ENCODE measurements around the gene EIF2B4.
"Not testable (repeated sequence)": the region's sequence is repeated elsewhere in the genome, so short reads cannot be mapped to it uniquely, and the experiment has no call there.

The EIF2B4 gene

DNA sequence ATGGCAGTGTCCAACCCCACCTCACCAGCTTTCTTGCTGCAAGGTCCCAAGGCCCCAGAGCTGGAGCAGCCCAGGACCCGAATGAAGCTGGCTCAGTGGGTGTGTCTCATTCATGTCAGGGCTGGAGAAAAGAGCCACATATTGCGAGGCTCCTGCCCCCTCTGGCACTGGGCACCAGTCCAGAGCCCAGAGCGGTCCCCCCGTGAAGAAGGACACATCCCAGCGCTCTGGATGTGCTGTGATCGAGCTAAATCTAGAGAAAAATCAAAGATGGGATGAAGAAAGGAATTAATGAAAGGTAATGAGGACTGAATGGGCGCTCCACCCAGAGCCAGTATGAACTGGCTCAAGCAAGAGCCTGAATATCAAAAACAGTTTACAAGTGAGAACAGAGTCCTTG, 34.0 kb downstream of the EIF2B4 start:
- Histone ChIP-seq H3K27me3 (ENCODE audit: control insufficient read depth in 1 of 2, insufficient read depth in 2 of 2, low read length in 2 of 2) (no peaks in the 10 kb centered on the region), H3K4me1 (ENCODE audit: control insufficient read depth in 1 of 2, insufficient read depth in 2 of 2, low read length in 2 of 2) (no peaks in the 10 kb centered on the region), H3K9me3 (ENCODE audit: control insufficient read depth in 1 of 2, low read length in 2 of 2) (no peaks in the 10 kb centered on the region), H3K9ac (ENCODE audit: low read depth in 1 of 2, low read length in 2 of 2) (no peak overlapping the region), H3K4me3 (ENCODE audit: low read depth in 1 of 2, low read length in 2 of 2) (no peak overlapping the region), H3K36me3 (ENCODE audit: control insufficient read depth in 1 of 2, insufficient read depth in 2 of 2, low read length in 2 of 2) (peaks cover 34 to 74% of the 10 kb centered on the region in 2 donors), H3K27ac (ENCODE audit: low read depth, low read length) (no peak overlapping the region)

DNA sequence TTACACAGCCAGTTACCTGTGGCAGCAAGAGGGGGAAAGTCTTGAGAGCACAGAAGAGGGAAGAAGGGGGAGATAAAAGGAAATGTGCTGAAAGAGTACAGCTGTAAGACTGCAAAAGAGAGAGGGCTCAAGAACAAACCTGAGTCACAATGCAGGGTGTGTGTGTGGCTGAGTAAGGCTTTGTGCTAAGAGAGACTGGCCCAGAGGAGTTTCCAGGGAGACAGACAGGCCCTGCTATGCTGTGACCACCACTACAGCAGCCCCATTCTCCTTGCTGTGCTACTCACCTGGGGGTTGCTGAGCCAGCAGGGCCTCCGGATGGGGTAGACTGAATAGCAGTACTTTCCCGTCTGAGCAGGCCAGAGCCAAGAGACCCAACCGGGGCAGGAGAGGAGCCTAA, 34.8 kb downstream of the EIF2B4 start:
- H3K27ac ChIP-seq (ENCODE audit: low read depth, low read length), result no peak overlapping the region
- H3K9me3 ChIP-seq (ENCODE audit: control insufficient read depth in 1 of 2, low read length in 2 of 2), result no peaks in the 10 kb centered on the region
- H3K9ac ChIP-seq (ENCODE audit: low read depth in 1 of 2, low read length in 2 of 2), result no peak overlapping the region
- H3K4me1 ChIP-seq (ENCODE audit: control insufficient read depth in 1 of 2, insufficient read depth in 2 of 2, low read length in 2 of 2), result no peaks in the 10 kb centered on the region
- peaks cover 34 to 75% of the 10 kb centered on the region in 2 donors for H3K36me3 ChIP-seq (ENCODE audit: control insufficient read depth in 1 of 2, insufficient read depth in 2 of 2, low read length in 2 of 2)
- no peaks in the 10 kb centered on the region for H3K27me3 ChIP-seq (ENCODE audit: control insufficient read depth in 1 of 2, insufficient read depth in 2 of 2, low read length in 2 of 2)
- no peak overlapping the region for H3K4me3 ChIP-seq (ENCODE audit: low read depth in 1 of 2, low read length in 2 of 2)

DNA sequence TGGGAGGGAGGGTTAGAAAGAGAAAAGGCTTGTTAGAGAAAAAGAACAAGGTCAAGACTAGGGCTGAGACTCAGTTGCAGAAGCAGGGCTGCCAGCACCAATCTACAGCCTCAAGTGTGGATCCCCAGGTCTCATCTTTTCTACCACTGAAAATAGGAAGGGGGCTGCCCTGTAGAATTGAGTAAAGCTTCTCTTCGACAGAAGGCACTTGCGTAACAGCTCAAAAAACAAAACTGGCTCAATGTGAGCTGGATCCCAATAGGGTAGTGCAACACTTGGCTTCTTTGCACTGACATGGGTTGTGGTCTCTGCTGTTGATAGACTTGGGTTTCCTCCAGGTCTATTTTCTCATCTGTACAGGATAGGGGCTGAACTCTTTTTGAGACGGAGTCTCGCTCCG, 45.4 kb downstream of the EIF2B4 start:
- no peak overlapping the region for H3K4me3 ChIP-seq (ENCODE audit: low read depth in 1 of 2, low read length in 2 of 2)
- peaks cover 30 to 34% of the 10 kb centered on the region in 2 donors for H3K36me3 ChIP-seq (ENCODE audit: control insufficient read depth in 1 of 2, insufficient read depth in 2 of 2, low read length in 2 of 2)
- no peaks in the 10 kb centered on the region for H3K9me3 ChIP-seq (ENCODE audit: control insufficient read depth in 1 of 2, low read length in 2 of 2)
- peaks cover 20 to 23% of the 10 kb centered on the region in 2 donors for H3K4me1 ChIP-seq (ENCODE audit: control insufficient read depth in 1 of 2, insufficient read depth in 2 of 2, low read length in 2 of 2)
- H3K9ac ChIP-seq (ENCODE audit: low read depth in 1 of 2, low read length in 2 of 2), result no peak overlapping the region
- H3K27ac ChIP-seq (ENCODE audit: low read depth, low read length), result no peak overlapping the region
- no peaks in the 10 kb centered on the region for H3K27me3 ChIP-seq (ENCODE audit: control insufficient read depth in 1 of 2, insufficient read depth in 2 of 2, low read length in 2 of 2)

DNA sequence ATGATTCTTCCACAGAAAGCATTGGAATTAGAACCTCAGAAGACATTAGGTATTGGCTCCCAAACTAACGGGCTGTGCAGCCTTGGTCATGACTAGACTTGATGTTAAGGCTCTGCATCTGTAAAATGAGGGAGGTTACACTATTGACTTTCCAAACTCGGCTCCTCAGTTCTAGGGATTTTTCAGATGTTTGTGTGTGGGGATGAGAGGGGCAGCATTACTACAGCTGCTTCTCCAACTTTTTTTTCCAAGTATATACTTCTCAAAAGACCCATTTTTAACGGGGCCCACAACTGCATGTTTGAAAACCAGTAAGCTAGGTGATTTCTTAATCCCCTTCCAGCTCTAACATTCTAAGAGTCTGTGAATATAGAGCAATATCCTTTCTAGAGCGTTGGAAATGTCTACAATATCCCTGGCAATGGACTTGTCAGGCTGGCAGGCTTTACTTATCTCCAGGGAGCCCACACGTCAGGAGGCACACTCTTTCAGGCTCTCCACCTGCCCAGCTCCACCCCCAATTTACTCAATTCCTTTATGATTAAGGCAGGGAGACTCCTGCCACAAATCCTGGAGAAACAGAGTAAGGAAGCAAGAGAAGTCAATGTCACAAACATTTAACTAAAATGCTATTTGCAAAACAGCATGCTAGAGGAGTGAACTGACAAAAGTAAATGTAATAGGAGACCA, 46.4 kb downstream of the EIF2B4 start:
- Histone ChIP-seq H3K4me3 (ENCODE audit: low read depth in 1 of 2, low read length in 2 of 2) (peak overlapping the region; percentile 82 to 92), H3K27ac (ENCODE audit: low read depth, low read length) (peak overlapping the region; percentile 89), H3K4me1 (ENCODE audit: control insufficient read depth in 1 of 2, insufficient read depth in 2 of 2, low read length in 2 of 2) (peaks cover 20 to 23% of the 10 kb centered on the region in 2 donors), H3K36me3 (ENCODE audit: control insufficient read depth in 1 of 2, insufficient read depth in 2 of 2, low read length in 2 of 2) (peaks cover 24 to 25% of the 10 kb centered on the region in 2 donors), H3K9me3 (ENCODE audit: control insufficient read depth in 1 of 2, low read length in 2 of 2) (no peaks in the 10 kb centered on the region), H3K9ac (ENCODE audit: low read depth in 1 of 2, low read length in 2 of 2) (peak overlapping the region; percentile 97 to 99), H3K27me3 (ENCODE audit: control insufficient read depth in 1 of 2, insufficient read depth in 2 of 2, low read length in 2 of 2) (no peaks in the 10 kb centered on the region)

DNA sequence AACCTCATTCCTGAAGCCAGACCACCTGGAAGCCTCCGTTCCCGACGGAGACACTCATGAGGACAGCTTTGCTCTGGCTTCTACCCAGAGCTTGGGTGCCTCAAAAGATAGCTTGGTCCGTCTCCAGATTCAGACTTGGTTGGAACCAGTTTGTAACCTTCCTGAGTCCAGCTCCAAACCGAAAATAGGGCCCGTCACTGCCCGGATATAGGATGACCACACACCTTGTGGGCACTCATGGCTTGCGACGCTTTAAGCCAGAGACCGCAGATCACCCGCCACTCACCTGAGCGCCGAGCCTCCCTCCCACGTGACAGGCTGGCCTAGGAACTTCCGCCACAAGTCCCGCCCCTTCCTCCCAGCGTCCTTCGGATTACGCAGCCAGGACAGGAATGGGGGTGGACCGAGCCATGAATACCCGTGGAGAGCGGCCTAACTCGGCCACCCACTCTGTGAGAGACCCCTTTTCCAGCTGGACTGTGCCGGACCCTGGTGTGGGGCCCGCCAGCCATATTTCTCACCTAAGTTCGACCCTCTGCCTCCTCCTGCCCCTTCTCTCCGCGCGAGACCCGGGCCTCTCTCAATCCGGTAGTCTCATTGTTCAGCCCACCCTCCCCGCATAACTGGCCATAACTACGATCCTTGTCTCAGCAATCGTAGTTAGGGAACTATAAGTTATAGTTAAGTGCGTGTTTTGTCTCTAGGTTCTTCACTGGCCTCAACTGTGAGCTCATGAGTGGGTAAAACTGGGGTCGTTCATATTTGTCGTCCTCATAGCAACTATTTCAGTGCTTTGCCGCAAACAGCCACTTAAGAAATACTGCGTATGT, 47.2 kb downstream of the EIF2B4 start, which contains the start of gene MPV17:
MPV17 (minus strand) TSS at position 332 of the 830 bp plus-strand sequence. CDS start 580 bp downstream, outside the sequence.
- Histone ChIP-seq H3K36me3 (ENCODE audit: control insufficient read depth in 1 of 2, insufficient read depth in 2 of 2, low read length in 2 of 2) (peaks cover 16 to 18% of the 10 kb centered on the region in 2 donors), H3K27me3 (ENCODE audit: control insufficient read depth in 1 of 2, insufficient read depth in 2 of 2, low read length in 2 of 2) (no peaks in the 10 kb centered on the region), H3K9me3 (ENCODE audit: control insufficient read depth in 1 of 2, low read length in 2 of 2) (no peaks in the 10 kb centered on the region), H3K9ac (ENCODE audit: low read depth in 1 of 2, low read length in 2 of 2) (peak within 1 kb of the TSS; percentile 97 to 99), H3K4me3 (ENCODE audit: low read depth in 1 of 2, low read length in 2 of 2) (peak within 1 kb of the TSS; percentile 82 to 92), H3K4me1 (ENCODE audit: control insufficient read depth in 1 of 2, insufficient read depth in 2 of 2, low read length in 2 of 2) (peaks cover 20 to 23% of the 10 kb centered on the region in 2 donors), H3K27ac (ENCODE audit: low read depth, low read length) (peak within 1 kb of the TSS; percentile 89)

DNA sequence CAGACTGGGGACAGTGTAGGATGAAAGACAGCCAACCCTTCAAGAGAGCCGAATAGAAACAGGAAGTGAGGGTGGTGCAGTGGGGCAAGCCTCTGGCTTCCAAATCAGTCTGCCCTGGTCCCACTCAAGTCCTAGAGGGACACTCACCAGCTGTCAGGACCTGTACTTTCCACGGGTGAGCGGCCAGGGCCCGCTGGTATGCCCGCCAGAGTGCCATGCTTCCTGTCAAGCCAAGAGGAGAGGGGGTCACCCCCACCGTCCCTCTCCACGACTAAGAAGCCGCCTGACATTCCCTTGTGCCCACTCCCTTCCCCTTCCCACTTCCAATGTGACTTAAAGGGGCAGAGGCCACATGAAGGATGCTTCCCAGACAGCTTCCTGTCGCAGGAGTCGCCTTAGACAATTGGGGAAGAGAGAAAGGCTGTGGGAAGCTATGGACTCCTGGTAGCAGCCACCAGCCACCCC, 47.8 kb downstream of the EIF2B4 start:
- peak overlapping the region; percentile 3 for H3K27ac ChIP-seq (ENCODE audit: low read depth, low read length)
- peak overlapping the region; percentile 82 to 92 for H3K4me3 ChIP-seq (ENCODE audit: low read depth in 1 of 2, low read length in 2 of 2)
- H3K27me3 ChIP-seq (ENCODE audit: control insufficient read depth in 1 of 2, insufficient read depth in 2 of 2, low read length in 2 of 2), result no peaks in the 10 kb centered on the region
- H3K4me1 ChIP-seq (ENCODE audit: control insufficient read depth in 1 of 2, insufficient read depth in 2 of 2, low read length in 2 of 2), result peaks cover 20 to 23% of the 10 kb centered on the region in 2 donors
- peak overlapping the region; percentile 97 to 99 for H3K9ac ChIP-seq (ENCODE audit: low read depth in 1 of 2, low read length in 2 of 2)
- H3K36me3 ChIP-seq (ENCODE audit: control insufficient read depth in 1 of 2, insufficient read depth in 2 of 2, low read length in 2 of 2), result peaks cover 13 to 14% of the 10 kb centered on the region in 2 donors
- no peaks in the 10 kb centered on the region for H3K9me3 ChIP-seq (ENCODE audit: control insufficient read depth in 1 of 2, low read length in 2 of 2)

DNA sequence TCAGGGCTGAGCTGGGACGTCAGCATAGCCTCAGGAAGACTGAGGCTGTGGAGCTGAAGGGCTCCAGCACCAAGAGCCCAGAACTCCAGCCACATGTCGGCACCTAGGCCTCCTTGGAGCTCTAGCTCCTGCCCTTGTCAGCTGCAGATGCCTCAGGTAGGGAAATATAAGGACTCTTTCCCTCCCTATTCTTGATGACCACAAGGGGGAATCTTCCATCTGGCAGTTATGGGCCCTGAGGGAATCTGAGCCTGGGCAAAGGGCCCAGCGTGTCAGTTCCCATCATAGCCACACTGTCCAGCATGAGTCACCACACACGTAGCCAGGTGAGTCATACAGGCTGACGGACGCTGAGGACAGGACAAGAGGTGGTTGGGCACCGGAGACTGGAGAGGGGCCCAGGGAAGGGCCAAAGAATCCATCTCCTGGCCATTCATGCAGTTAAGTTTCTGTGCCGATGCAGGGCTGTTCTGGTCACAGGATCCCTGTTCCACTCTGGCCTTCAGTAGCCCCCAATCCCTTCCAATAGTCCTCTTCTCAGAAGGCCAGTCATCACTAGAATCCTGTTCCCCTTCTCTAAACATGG, 49.1 kb downstream of the EIF2B4 start:
- Histone ChIP-seq H3K36me3 (ENCODE audit: control insufficient read depth in 1 of 2, insufficient read depth in 2 of 2, low read length in 2 of 2) (peaks cover 2% of the 10 kb centered on the region in 2 donors), H3K4me3 (ENCODE audit: low read depth in 1 of 2, low read length in 2 of 2) (no peak overlapping the region), H3K27ac (ENCODE audit: low read depth, low read length) (no peak overlapping the region), H3K27me3 (ENCODE audit: control insufficient read depth in 1 of 2, insufficient read depth in 2 of 2, low read length in 2 of 2) (no peaks in the 10 kb centered on the region), H3K9me3 (ENCODE audit: control insufficient read depth in 1 of 2, low read length in 2 of 2) (no peaks in the 10 kb centered on the region), H3K4me1 (ENCODE audit: control insufficient read depth in 1 of 2, insufficient read depth in 2 of 2, low read length in 2 of 2) (peaks cover 20 to 23% of the 10 kb centered on the region in 2 donors), H3K9ac (ENCODE audit: low read depth in 1 of 2, low read length in 2 of 2) (no peak overlapping the region)

DNA sequence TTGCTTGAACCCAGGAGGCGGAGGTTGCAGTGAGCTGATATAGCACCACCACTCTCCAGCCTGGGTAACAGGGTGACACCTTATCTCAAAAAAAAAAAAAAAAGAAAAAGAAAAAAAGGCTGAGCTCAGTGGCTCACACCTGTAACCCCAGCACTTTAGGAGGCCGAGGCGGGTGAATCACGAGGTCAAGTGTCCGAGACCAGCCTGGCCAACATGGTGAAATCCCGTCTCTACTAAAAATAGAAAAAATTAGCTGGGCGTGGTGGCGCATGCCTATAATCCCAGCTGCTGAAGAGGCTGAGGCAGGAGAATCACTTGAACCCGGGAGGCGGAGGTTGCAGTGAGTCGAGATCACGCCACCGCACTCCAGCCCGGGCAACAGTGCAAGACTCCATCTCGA, 50.3 kb downstream of the EIF2B4 start:
- H3K9me3 ChIP-seq (ENCODE audit: control insufficient read depth in 1 of 2, low read length in 2 of 2); H3K9ac ChIP-seq (ENCODE audit: low read depth in 1 of 2, low read length in 2 of 2); H3K36me3 ChIP-seq (ENCODE audit: control insufficient read depth in 1 of 2, insufficient read depth in 2 of 2, low read length in 2 of 2); H3K27me3 ChIP-seq (ENCODE audit: control insufficient read depth in 1 of 2, insufficient read depth in 2 of 2, low read length in 2 of 2); H3K4me3 ChIP-seq (ENCODE audit: low read depth in 1 of 2, low read length in 2 of 2); H3K27ac ChIP-seq (ENCODE audit: low read depth, low read length): not testable (repeated sequence)
- peaks cover 20 to 23% of the 10 kb centered on the region in 2 donors for H3K4me1 ChIP-seq (ENCODE audit: control insufficient read depth in 1 of 2, insufficient read depth in 2 of 2, low read length in 2 of 2)

DNA sequence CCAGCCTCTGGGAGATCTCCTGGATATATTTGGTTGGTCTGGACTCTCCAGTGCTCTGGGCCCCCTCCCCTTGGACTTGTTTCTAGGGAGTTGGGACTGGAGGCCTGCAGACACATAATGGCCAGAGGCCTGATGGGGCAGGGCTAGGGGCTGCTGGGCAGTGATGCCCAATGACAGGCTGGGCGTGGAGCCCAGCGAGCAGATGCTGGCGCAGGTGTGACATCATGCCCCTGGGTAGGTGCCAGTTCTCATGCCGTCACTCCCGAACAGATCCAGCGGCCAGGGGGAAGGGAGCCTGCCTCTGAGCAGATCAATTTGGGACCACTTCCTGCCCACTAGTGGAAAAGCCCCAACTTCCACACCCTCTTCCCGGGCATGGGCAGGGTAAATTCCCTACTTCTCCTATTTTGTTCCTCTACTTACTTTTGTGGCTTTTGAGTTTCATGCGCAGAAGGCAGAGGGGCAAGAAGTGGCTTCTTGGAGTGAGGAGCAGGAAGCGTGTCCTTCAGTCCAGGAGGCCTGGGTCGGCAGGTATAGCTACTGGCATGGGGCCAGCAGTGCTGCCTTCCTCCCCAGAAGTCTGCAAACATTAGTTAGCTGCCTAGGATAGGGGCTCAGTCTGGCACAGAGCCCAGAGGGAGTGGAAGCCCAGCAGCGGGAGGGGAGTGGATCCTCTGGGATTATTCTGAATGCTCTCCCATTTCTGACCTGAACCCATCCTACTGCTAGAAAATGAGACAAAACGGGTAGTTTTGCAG, 53.3 kb downstream of the EIF2B4 start:
- no peak overlapping the region for H3K9ac ChIP-seq (ENCODE audit: low read depth in 1 of 2, low read length in 2 of 2)
- H3K4me1 ChIP-seq (ENCODE audit: control insufficient read depth in 1 of 2, insufficient read depth in 2 of 2, low read length in 2 of 2), result peaks cover 7 to 11% of the 10 kb centered on the region in 2 donors
- H3K9me3 ChIP-seq (ENCODE audit: control insufficient read depth in 1 of 2, low read length in 2 of 2), result no peaks in the 10 kb centered on the region
- H3K27me3 ChIP-seq (ENCODE audit: control insufficient read depth in 1 of 2, insufficient read depth in 2 of 2, low read length in 2 of 2), result no peaks in the 10 kb centered on the region
- H3K27ac ChIP-seq (ENCODE audit: low read depth, low read length), result no peak overlapping the region
- H3K4me3 ChIP-seq (ENCODE audit: low read depth in 1 of 2, low read length in 2 of 2), result no peak overlapping the region
- peaks cover 0 to 5% of the 10 kb centered on the region in 2 donors for H3K36me3 ChIP-seq (ENCODE audit: control insufficient read depth in 1 of 2, insufficient read depth in 2 of 2, low read length in 2 of 2)

Measured in duodenal mucosa (tissue), 2 donors.